K562 (cell line): Measurements from ENCODE around the gene NOP14.

Source experiments
- ARNT ChIP-seq, 2 experiments: fragments of 450-650 bp; IDR thresholded peaks; 2 replicates each; pipeline ENCODE4 v1.6.1; 2016; ENCODE audit warnings: mild to moderate bottlenecking in 1 of 2
- NR2C2 ChIP-seq, 2 experiments: fragments of 200-800 bp in 1 of 2; sonication (Bioruptor generic) in 1 of 2; sonication (generic) in 1 of 2; formaldehyde crosslinking in 1 of 2; IDR thresholded peaks; 2 replicates each; pipeline versions ENCODE4 v1.6.1 to v1.8.0; 2016 to 2022; ENCODE audit warnings: mild to moderate bottlenecking in 1 of 2, missing compliant biosample characterization in 1 of 2, missing genetic modification characterization in 1 of 2, missing genetic modification reagents in 1 of 2
- PRPF4 ChIP-seq: fragments of 200-400 bp; formaldehyde crosslinking; IDR thresholded peaks from one replicate; pipeline ENCODE4 v1.6.1; 2017; ENCODE audit warnings: low read length, low read depth, mild to moderate bottlenecking; ENCODE audit not compliant: insufficient read depth, poor library complexity, severe bottlenecking
- RHOXF2B ChIP-seq: fragments of 250-450 bp; sonication (Bioruptor Pico); conservative IDR thresholded peaks from 2 replicates; pipeline ENCODE4 v1.5.1; 2021
- TARDBP ChIP-seq: fragments of 450-650 bp; IDR thresholded peaks from 2 replicates; pipeline ENCODE4 v1.6.1; 2016
- TF ChIP-seq, protein P1 (sequence below): fragments of 250-450 bp; sonication (Bioruptor Pico); IDR thresholded peaks from 2 replicates; pipeline ENCODE4 v1.8.0; 2022; ENCODE audit warnings: inconsistent platforms

GRCh38 chr4:2948895-2949781 is 14.1 kb downstream of the NOP14 start:
- TF ChIP-seq NR2C2 (CRISPR knock-in tag; IDR thresholded peaks at IDR 0.05) (no peak), NR2C2 (tag; IDR thresholded peaks at IDR 0.05) (no peak), ARNT (IDR thresholded peaks at IDR 0.05) (no peak), PRPF4 (no peak), RHOXF2B (no peak), TARDBP (no peak)
- TF ChIP-seq, protein P1, sequence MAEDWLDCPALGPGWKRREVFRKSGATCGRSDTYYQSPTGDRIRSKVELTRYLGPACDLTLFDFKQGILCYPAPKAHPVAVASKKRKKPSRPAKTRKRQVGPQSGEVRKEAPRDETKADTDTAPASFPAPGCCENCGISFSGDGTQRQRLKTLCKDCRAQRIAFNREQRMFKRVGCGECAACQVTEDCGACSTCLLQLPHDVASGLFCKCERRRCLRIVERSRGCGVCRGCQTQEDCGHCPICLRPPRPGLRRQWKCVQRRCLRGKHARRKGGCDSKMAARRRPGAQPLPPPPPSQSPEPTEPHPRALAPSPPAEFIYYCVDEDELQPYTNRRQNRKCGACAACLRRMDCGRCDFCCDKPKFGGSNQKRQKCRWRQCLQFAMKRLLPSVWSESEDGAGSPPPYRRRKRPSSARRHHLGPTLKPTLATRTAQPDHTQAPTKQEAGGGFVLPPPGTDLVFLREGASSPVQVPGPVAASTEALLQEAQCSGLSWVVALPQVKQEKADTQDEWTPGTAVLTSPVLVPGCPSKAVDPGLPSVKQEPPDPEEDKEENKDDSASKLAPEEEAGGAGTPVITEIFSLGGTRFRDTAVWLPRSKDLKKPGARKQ = no peak
